Measurements from ENCODE around the gene GRID2IP.

GRID2IP gene

DNA sequence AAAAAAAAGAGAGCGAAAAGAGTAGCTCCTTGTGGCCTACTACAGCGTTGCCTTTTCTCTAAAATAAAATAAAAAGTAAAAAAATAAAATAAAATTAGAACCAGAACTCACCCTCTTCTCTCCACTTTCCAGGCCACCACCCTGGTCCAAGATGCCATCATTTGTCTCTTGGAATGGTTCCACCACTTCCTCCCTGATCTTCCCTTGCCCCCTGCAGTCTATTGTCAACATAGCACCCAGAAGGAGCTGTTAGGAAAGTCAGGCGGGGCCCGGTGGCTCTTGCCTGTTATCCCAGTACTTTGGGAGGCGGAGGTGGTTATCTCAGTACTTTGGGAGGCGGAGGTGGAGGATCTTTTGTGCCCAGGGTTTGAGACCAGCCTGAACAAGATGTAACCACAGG lies 7.6 kb upstream of the GRID2IP start:
- H3K27ac ChIP-seq (ENCODE audit: low read length, poor library complexity, severe bottlenecking): no peak overlapping the region
- H3K27me3 ChIP-seq (ENCODE audit: control insufficient read depth in 1 of 2, insufficient read depth in 1 of 2, low read length in 2 of 2): peaks cover 0 to 4% of the 10 kb centered on the region in 2 experiments
- no peak overlapping the region for H3K9ac ChIP-seq (ENCODE audit: low read length)
- H3K18ac ChIP-seq (ENCODE audit: low read depth in 1 of 2, low read length in 2 of 2): no peak overlapping the region
- H2BK5ac ChIP-seq (ENCODE audit: low read depth, low read length, poor library complexity, severe bottlenecking): no peak overlapping the region
- no peak overlapping the region for H2BK15ac ChIP-seq (ENCODE audit: low read depth, poor library complexity, severe bottlenecking)
- WGBS: no CpG with 5 or more reads among the region's 6 CpGs
- no peak overlapping the region for H2AFZ ChIP-seq (ENCODE audit: low read depth, low read length)
- peak; percentile 54 for DNase-seq
- H3K14ac ChIP-seq (ENCODE audit: low read length in 2 of 2): no peak overlapping the region
- no peaks in the 10 kb centered on the region for H3K79me1 ChIP-seq (replicated peaks; ENCODE audit: low read length, poor library complexity, severe bottlenecking)
- no peaks in the 10 kb centered on the region for H3K9me3 ChIP-seq (ENCODE audit: control insufficient read depth, low read length)
- no peak overlapping the region for H2AK5ac ChIP-seq (ENCODE audit: low read length, severe bottlenecking)
- no peak overlapping the region for H3K4me3 ChIP-seq (ENCODE audit: insufficient read depth in 1 of 2, low read depth in 1 of 2, low read length in 2 of 2)
- no peaks in the 10 kb centered on the region for H3K36me3 ChIP-seq (ENCODE audit: control insufficient read depth in 1 of 2, insufficient read depth in 2 of 2, low read depth in 1 of 2, low read length in 2 of 2)
- no peak overlapping the region for H2BK120ac ChIP-seq (ENCODE audit: low read depth, low read length)
- no peak overlapping the region for H4K91ac ChIP-seq (ENCODE audit: low read length)
- H3K4me1 ChIP-seq (ENCODE audit: control insufficient read depth, insufficient read depth, low read depth, low read length): no peaks in the 10 kb centered on the region
- H3K4me2 ChIP-seq (ENCODE audit: low read length, poor library complexity, severe bottlenecking): no peak overlapping the region
- no peak overlapping the region for H3K4ac ChIP-seq (ENCODE audit: low read depth in 1 of 2, low read length in 2 of 2)
- no peak overlapping the region for H4K8ac ChIP-seq (ENCODE audit: low read length)
- H2BK12ac ChIP-seq (ENCODE audit: low read length in 2 of 2): no peak overlapping the region
- H3K23ac ChIP-seq (ENCODE audit: low read length in 2 of 2): no peak overlapping the region

GRCh38 chr7:6556196-6556595 lies 4.9 kb upstream of the GRID2IP start:
- no peak overlapping the region for H3K23ac ChIP-seq (ENCODE audit: low read length in 2 of 2)
- no peak overlapping the region for H4K8ac ChIP-seq (ENCODE audit: low read length)
- H3K14ac ChIP-seq (ENCODE audit: low read length in 2 of 2): no peak overlapping the region
- no peak overlapping the region for H2AK5ac ChIP-seq (ENCODE audit: low read length, severe bottlenecking)
- H3K27ac ChIP-seq (ENCODE audit: low read length, poor library complexity, severe bottlenecking): no peak overlapping the region
- DNase-seq: no peak
- no peaks in the 10 kb centered on the region for H3K4me1 ChIP-seq (ENCODE audit: control insufficient read depth, insufficient read depth, low read depth, low read length)
- H3K79me1 ChIP-seq (replicated peaks; ENCODE audit: low read length, poor library complexity, severe bottlenecking): no peaks in the 10 kb centered on the region
- no peaks in the 10 kb centered on the region for H3K36me3 ChIP-seq (ENCODE audit: control insufficient read depth in 1 of 2, insufficient read depth in 2 of 2, low read depth in 1 of 2, low read length in 2 of 2)
- H2BK120ac ChIP-seq (ENCODE audit: low read depth, low read length): no peak overlapping the region
- peaks cover 4% of the 10 kb centered on the region in 2 experiments for H3K27me3 ChIP-seq (ENCODE audit: control insufficient read depth in 1 of 2, insufficient read depth in 1 of 2, low read length in 2 of 2)
- H3K9ac ChIP-seq (ENCODE audit: low read length): no peak overlapping the region
- H2BK15ac ChIP-seq (ENCODE audit: low read depth, poor library complexity, severe bottlenecking): no peak overlapping the region
- H2AFZ ChIP-seq (ENCODE audit: low read depth, low read length): no peak overlapping the region
- H2BK12ac ChIP-seq (ENCODE audit: low read length in 2 of 2): no peak overlapping the region
- H4K91ac ChIP-seq (ENCODE audit: low read length): no peak overlapping the region
- no peak overlapping the region for H3K4me2 ChIP-seq (ENCODE audit: low read length, poor library complexity, severe bottlenecking)
- H3K18ac ChIP-seq (ENCODE audit: low read depth in 1 of 2, low read length in 2 of 2): no peak overlapping the region
- H3K4ac ChIP-seq (ENCODE audit: low read depth in 1 of 2, low read length in 2 of 2): no peak overlapping the region
- WGBS: 73% methylated on average over 6 of the region's 6 CpGs
- H3K9me3 ChIP-seq (ENCODE audit: control insufficient read depth, low read length): no peaks in the 10 kb centered on the region
- H2BK5ac ChIP-seq (ENCODE audit: low read depth, low read length, poor library complexity, severe bottlenecking): no peak overlapping the region
- no peak overlapping the region for H3K4me3 ChIP-seq (ENCODE audit: insufficient read depth in 1 of 2, low read depth in 1 of 2, low read length in 2 of 2)

DNA sequence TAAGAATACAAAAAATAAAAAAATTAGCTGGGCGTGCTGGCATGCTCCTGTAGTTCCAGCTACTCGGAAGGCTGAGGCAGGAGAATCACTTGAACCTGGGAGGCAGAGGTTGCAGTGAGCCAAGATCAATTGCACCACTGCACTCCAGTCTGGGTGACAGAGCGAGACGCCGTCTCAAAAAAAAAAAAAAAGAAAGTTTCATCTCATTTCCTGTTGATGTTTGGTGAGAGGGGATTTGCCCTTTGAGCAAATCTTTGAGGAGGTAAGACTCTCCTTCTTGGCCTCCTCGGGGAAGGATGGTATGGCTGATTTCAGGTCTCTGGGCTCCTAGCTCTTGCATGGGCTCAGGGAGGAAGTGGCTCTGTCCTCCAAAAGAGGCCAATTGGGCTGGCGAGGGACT lies 3.6 kb upstream of the GRID2IP start:
- H3K4me3 ChIP-seq (ENCODE audit: insufficient read depth in 1 of 2, low read depth in 1 of 2, low read length in 2 of 2): no peak overlapping the region
- H3K14ac ChIP-seq (ENCODE audit: low read length in 2 of 2): no peak overlapping the region
- no peak overlapping the region for H2BK5ac ChIP-seq (ENCODE audit: low read depth, low read length, poor library complexity, severe bottlenecking)
- WGBS: 86% methylated on average over 7 of the region's 7 CpGs
- no peaks in the 10 kb centered on the region for H3K4me1 ChIP-seq (ENCODE audit: control insufficient read depth, insufficient read depth, low read depth, low read length)
- H2BK12ac ChIP-seq (ENCODE audit: low read length in 2 of 2): no peak overlapping the region
- H3K18ac ChIP-seq (ENCODE audit: low read depth in 1 of 2, low read length in 2 of 2): no peak overlapping the region
- no peak overlapping the region for H2BK15ac ChIP-seq (ENCODE audit: low read depth, poor library complexity, severe bottlenecking)
- H3K4ac ChIP-seq (ENCODE audit: low read depth in 1 of 2, low read length in 2 of 2): no peak overlapping the region
- H2AFZ ChIP-seq (ENCODE audit: low read depth, low read length): no peak overlapping the region
- H3K4me2 ChIP-seq (ENCODE audit: low read length, poor library complexity, severe bottlenecking): no peak overlapping the region
- peaks cover 3 to 4% of the 10 kb centered on the region in 2 experiments for H3K27me3 ChIP-seq (ENCODE audit: control insufficient read depth in 1 of 2, insufficient read depth in 1 of 2, low read length in 2 of 2)
- H3K23ac ChIP-seq (ENCODE audit: low read length in 2 of 2): no peak overlapping the region
- no peaks in the 10 kb centered on the region for H3K79me1 ChIP-seq (replicated peaks; ENCODE audit: low read length, poor library complexity, severe bottlenecking)
- H4K8ac ChIP-seq (ENCODE audit: low read length): no peak overlapping the region
- no peak for DNase-seq
- H3K27ac ChIP-seq (ENCODE audit: low read length, poor library complexity, severe bottlenecking): no peak overlapping the region
- no peaks in the 10 kb centered on the region for H3K9me3 ChIP-seq (ENCODE audit: control insufficient read depth, low read length)
- no peak overlapping the region for H3K9ac ChIP-seq (ENCODE audit: low read length)
- no peak overlapping the region for H2AK5ac ChIP-seq (ENCODE audit: low read length, severe bottlenecking)
- H2BK120ac ChIP-seq (ENCODE audit: low read depth, low read length): no peak overlapping the region
- H4K91ac ChIP-seq (ENCODE audit: low read length): no peak overlapping the region
- H3K36me3 ChIP-seq (ENCODE audit: control insufficient read depth in 1 of 2, insufficient read depth in 2 of 2, low read depth in 1 of 2, low read length in 2 of 2): no peaks in the 10 kb centered on the region

DNA sequence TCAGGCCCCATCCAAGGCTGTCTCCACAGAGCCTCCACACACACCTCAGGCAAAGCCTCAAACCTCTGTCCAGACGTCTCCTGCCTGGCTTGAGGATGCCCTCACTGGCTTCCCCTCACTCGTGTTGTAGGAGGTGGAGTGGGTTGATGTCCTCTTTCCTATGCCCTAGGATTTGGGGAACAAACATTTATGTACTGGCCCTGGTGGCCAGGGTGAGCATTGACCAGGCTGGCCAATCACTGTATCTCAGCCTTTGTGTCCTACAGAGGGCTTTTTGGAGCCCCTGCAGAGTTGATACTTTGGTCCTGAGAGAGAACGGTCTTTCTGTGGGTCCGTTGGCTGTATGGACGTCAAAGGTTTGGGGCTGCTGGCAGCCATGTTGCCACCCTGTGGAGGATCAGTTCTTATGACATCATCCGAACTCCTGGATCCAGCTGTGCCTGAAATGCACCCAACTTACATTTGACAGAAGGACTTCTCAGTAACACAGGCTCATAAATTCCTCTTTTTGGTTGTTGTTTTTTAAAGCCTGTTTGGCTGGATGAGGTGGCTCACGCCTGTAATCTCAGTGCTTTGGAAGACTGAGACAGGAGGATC lies 2.3 kb upstream of the GRID2IP start:
- 80% methylated on average over 6 of the region's 7 CpGs for WGBS
- no peak overlapping the region for H3K27ac ChIP-seq (ENCODE audit: low read length, poor library complexity, severe bottlenecking)

More for the DNA sequence above, 2.3 kb upstream of the GRID2IP start:
- Histone ChIP-seq H3K79me1 (replicated peaks; ENCODE audit: low read length, poor library complexity, severe bottlenecking) (no peaks in the 10 kb centered on the region), H2BK120ac (ENCODE audit: low read depth, low read length) (no peak overlapping the region), H2BK12ac (ENCODE audit: low read length in 2 of 2) (no peak overlapping the region), H3K4me3 (ENCODE audit: insufficient read depth in 1 of 2, low read depth in 1 of 2, low read length in 2 of 2) (no peak overlapping the region), H4K8ac (ENCODE audit: low read length) (no peak overlapping the region), H4K91ac (ENCODE audit: low read length) (no peak overlapping the region), H3K14ac (ENCODE audit: low read length in 2 of 2) (no peak overlapping the region), H3K9me3 (ENCODE audit: control insufficient read depth, low read length) (no peaks in the 10 kb centered on the region), H3K4me2 (ENCODE audit: low read length, poor library complexity, severe bottlenecking) (no peak overlapping the region), H3K23ac (ENCODE audit: low read length in 2 of 2) (no peak overlapping the region), H2BK15ac (ENCODE audit: low read depth, poor library complexity, severe bottlenecking) (no peak overlapping the region), H2AK5ac (ENCODE audit: low read length, severe bottlenecking) (no peak overlapping the region), H2AFZ (ENCODE audit: low read depth, low read length) (no peak overlapping the region), H3K4ac (ENCODE audit: low read depth in 1 of 2, low read length in 2 of 2) (no peak overlapping the region), H3K4me1 (ENCODE audit: control insufficient read depth, insufficient read depth, low read depth, low read length) (no peaks in the 10 kb centered on the region), H3K27me3 (ENCODE audit: control insufficient read depth in 1 of 2, insufficient read depth in 1 of 2, low read length in 2 of 2) (peaks cover 0 to 4% of the 10 kb centered on the region in 2 experiments), H3K18ac (ENCODE audit: low read depth in 1 of 2, low read length in 2 of 2) (no peak overlapping the region), H3K9ac (ENCODE audit: low read length) (no peak overlapping the region), H2BK5ac (ENCODE audit: low read depth, low read length, poor library complexity, severe bottlenecking) (no peak overlapping the region), H3K36me3 (ENCODE audit: control insufficient read depth in 1 of 2, insufficient read depth in 2 of 2, low read depth in 1 of 2, low read length in 2 of 2) (no peaks in the 10 kb centered on the region)
- DNase-seq: no peak

All from mesenchymal stem cell (in vitro differentiated cells and primary cell).